Measurements from ENCODE around the gene SPATA13. TPM values are rescaled to one million over a fixed set of nuclear protein-coding genes. Genes with fewer than 3 reads are reported as not detected.
A peak's percentile ranks its signal among the peaks of the same experiment; 100 is the strongest.
"Not testable (repeated sequence)": the region's sequence is repeated elsewhere in the genome, so short reads cannot be mapped to it uniquely, and the experiment has no call there.

The SPATA13 gene
- total and polyA plus RNA-seq, 5 donors from 2014 or later: 80.9 to 115 (median 87.9) TPM

- not testable (repeated sequence) for H3K9me3 Mint-ChIP-seq; H3K9me3 ChIP-seq (ENCODE audit: control insufficient read depth in 2 of 2, low read length in 2 of 2); H3K27me3 Mint-ChIP-seq; H3K4me1 ChIP-seq (ENCODE audit: control insufficient read depth, insufficient read depth, low read length, poor library complexity, severe bottlenecking); DNase-seq; H3K4me3 Mint-ChIP-seq; H3K4me3 ChIP-seq (ENCODE audit: low read depth, low read length); ATAC-seq (ENCODE audit: low read depth in 2 of 2); H3K27ac ChIP-seq (ENCODE audit: insufficient read depth, low read length, poor library complexity, severe bottlenecking); H3K27me3 ChIP-seq (ENCODE audit: control insufficient read depth, insufficient read depth, low read length)
- H3K36me3 ChIP-seq (ENCODE audit: control insufficient read depth, insufficient read depth, low read length): peaks cover 30% of the 10 kb centered on the region
- Mint-ChIP-seq H3K36me3 (peaks cover 13% of the 10 kb centered on the region), H3K27ac (peak within 1 kb of the TSS in 2 of 3 donors; percentile 36 to 60), H3K4me1 (peaks cover 0 to 11% (median 3%) of the 10 kb centered on the region in 4 donors)
Measured at GRCh38 chr13:24309300-24309699, 148.8 kb downstream of the SPATA13 start, which contains the start of gene C1QTNF9. Gene C1QTNF9, plus strand, starts transcription at chr13:24309580. Its CDS starts 6,424 bp downstream, at chr13:24316004.

GRCh38 chr13:24313439-24313838 lies 152.9 kb downstream of the SPATA13 start:
- Mint-ChIP-seq H3K36me3 (no peaks in the 10 kb centered on the region), H3K4me1 (peaks cover 0 to 6% (median 2%) of the 10 kb centered on the region in 4 donors), H3K4me3 (no peak overlapping the region), H3K27me3 (peaks cover 15% of the 10 kb centered on the region), H3K27ac (no peak overlapping the region), H3K9me3 (no peaks in the 10 kb centered on the region)
- Histone ChIP-seq H3K4me3 (ENCODE audit: low read depth, low read length) (no peak overlapping the region), H3K9me3 (ENCODE audit: control insufficient read depth in 2 of 2, low read length in 2 of 2) (no peaks in the 10 kb centered on the region), H3K27ac (ENCODE audit: insufficient read depth, low read length, poor library complexity, severe bottlenecking) (no peak overlapping the region), H3K4me1 (ENCODE audit: control insufficient read depth, insufficient read depth, low read length, poor library complexity, severe bottlenecking) (no peaks in the 10 kb centered on the region), H3K27me3 (ENCODE audit: control insufficient read depth, insufficient read depth, low read length) (no peaks in the 10 kb centered on the region), H3K36me3 (ENCODE audit: control insufficient read depth, insufficient read depth, low read length) (no peaks in the 10 kb centered on the region)
- no peak for ATAC-seq (ENCODE audit: low read depth in 2 of 2)
- no peak for DNase-seq

DNA sequence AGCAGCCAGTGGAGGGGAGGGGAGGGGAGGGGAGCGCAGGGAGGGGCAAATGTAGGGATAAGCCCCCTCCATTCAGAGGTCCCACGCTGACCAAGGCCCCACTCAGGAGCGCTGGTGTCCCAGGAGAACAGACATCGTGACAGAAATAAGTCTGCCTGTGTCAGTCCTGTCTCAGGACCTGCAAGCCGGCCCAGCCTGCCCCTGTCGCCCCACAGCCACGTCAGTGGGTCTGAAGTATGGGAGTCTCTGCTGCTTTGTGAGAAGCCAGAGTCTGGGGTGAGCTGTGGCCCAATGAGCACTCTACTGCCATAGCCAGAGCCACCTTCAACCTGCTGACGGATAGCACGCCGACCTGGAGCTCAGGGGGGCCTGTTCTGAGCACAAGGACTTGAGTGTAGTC lies 157.3 kb downstream of the SPATA13 start:
- H3K4me1 Mint-ChIP-seq; H3K4me3 ChIP-seq (ENCODE audit: low read depth, low read length); H3K9me3 ChIP-seq (ENCODE audit: control insufficient read depth in 2 of 2, low read length in 2 of 2); DNase-seq; H3K36me3 ChIP-seq (ENCODE audit: control insufficient read depth, insufficient read depth, low read length); H3K27ac ChIP-seq (ENCODE audit: insufficient read depth, low read length, poor library complexity, severe bottlenecking); H3K9me3 Mint-ChIP-seq; H3K27me3 ChIP-seq (ENCODE audit: control insufficient read depth, insufficient read depth, low read length); H3K27ac Mint-ChIP-seq; H3K4me3 Mint-ChIP-seq; ATAC-seq (ENCODE audit: low read depth in 2 of 2); H3K4me1 ChIP-seq (ENCODE audit: control insufficient read depth, insufficient read depth, low read length, poor library complexity, severe bottlenecking); H3K36me3 Mint-ChIP-seq: not testable (repeated sequence)
- H3K27me3 Mint-ChIP-seq: peaks cover 26% of the 10 kb centered on the region

GRCh38 chr13:24318878-24319277 lies 158.4 kb downstream of the SPATA13 start:
- not testable (repeated sequence) for H3K36me3 Mint-ChIP-seq; H3K27me3 ChIP-seq (ENCODE audit: control insufficient read depth, insufficient read depth, low read length); H3K27ac Mint-ChIP-seq; H3K4me3 Mint-ChIP-seq; DNase-seq; H3K36me3 ChIP-seq (ENCODE audit: control insufficient read depth, insufficient read depth, low read length); ATAC-seq (ENCODE audit: low read depth in 2 of 2); H3K4me3 ChIP-seq (ENCODE audit: low read depth, low read length); H3K4me1 ChIP-seq (ENCODE audit: control insufficient read depth, insufficient read depth, low read length, poor library complexity, severe bottlenecking); H3K9me3 ChIP-seq (ENCODE audit: control insufficient read depth in 2 of 2, low read length in 2 of 2); H3K9me3 Mint-ChIP-seq; H3K27ac ChIP-seq (ENCODE audit: insufficient read depth, low read length, poor library complexity, severe bottlenecking); H3K4me1 Mint-ChIP-seq
- peaks cover 26% of the 10 kb centered on the region for H3K27me3 Mint-ChIP-seq

GRCh38 chr13:24319641-24320040 lies 159.1 kb downstream of the SPATA13 start:
- H3K4me3 ChIP-seq (ENCODE audit: low read depth, low read length); H3K4me1 Mint-ChIP-seq; H3K27ac ChIP-seq (ENCODE audit: insufficient read depth, low read length, poor library complexity, severe bottlenecking); H3K36me3 ChIP-seq (ENCODE audit: control insufficient read depth, insufficient read depth, low read length); H3K9me3 ChIP-seq (ENCODE audit: control insufficient read depth in 2 of 2, low read length in 2 of 2); H3K4me1 ChIP-seq (ENCODE audit: control insufficient read depth, insufficient read depth, low read length, poor library complexity, severe bottlenecking); H3K4me3 Mint-ChIP-seq; H3K9me3 Mint-ChIP-seq; DNase-seq; H3K27me3 ChIP-seq (ENCODE audit: control insufficient read depth, insufficient read depth, low read length); H3K36me3 Mint-ChIP-seq; ATAC-seq (ENCODE audit: low read depth in 2 of 2): not testable (repeated sequence)
- peak overlapping the region in 1 of 3 donors; percentile 71 for H3K27ac Mint-ChIP-seq
- peaks cover 28% of the 10 kb centered on the region for H3K27me3 Mint-ChIP-seq

GRCh38 chr13:24321416-24321815 lies 160.9 kb downstream of the SPATA13 start:
- not testable (repeated sequence) for H3K36me3 ChIP-seq (ENCODE audit: control insufficient read depth, insufficient read depth, low read length); H3K27ac ChIP-seq (ENCODE audit: insufficient read depth, low read length, poor library complexity, severe bottlenecking); H3K9me3 ChIP-seq (ENCODE audit: control insufficient read depth in 2 of 2, low read length in 2 of 2); H3K4me3 ChIP-seq (ENCODE audit: low read depth, low read length); H3K4me3 Mint-ChIP-seq; H3K4me1 Mint-ChIP-seq; DNase-seq; ATAC-seq (ENCODE audit: low read depth in 2 of 2); H3K36me3 Mint-ChIP-seq; H3K9me3 Mint-ChIP-seq; H3K4me1 ChIP-seq (ENCODE audit: control insufficient read depth, insufficient read depth, low read length, poor library complexity, severe bottlenecking); H3K27ac Mint-ChIP-seq; H3K27me3 ChIP-seq (ENCODE audit: control insufficient read depth, insufficient read depth, low read length)
- H3K27me3 Mint-ChIP-seq: peaks cover 42% of the 10 kb centered on the region

DNA sequence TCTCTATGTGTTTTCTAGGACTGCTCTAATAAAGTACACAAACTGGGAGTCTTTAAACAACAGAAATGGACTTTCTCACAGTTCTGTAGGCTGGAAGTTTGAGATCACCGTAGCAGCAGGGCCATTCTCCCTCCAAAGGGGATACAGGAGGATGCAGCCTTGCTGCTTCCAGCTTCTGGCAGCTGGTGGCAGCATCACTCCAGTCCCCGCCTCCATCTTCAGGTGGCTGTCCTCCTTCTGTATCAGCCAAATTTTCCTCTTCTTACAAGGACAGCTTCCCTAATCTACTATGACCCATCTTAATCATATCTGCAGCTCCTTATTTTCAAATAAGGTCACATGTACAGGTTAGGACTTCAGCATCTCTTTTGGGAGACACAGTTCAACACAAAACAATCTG lies 161.9 kb downstream of the SPATA13 start:
- H3K36me3 Mint-ChIP-seq; H3K27me3 ChIP-seq (ENCODE audit: control insufficient read depth, insufficient read depth, low read length); DNase-seq; H3K9me3 Mint-ChIP-seq; H3K36me3 ChIP-seq (ENCODE audit: control insufficient read depth, insufficient read depth, low read length); H3K27ac Mint-ChIP-seq; H3K27ac ChIP-seq (ENCODE audit: insufficient read depth, low read length, poor library complexity, severe bottlenecking); ATAC-seq (ENCODE audit: low read depth in 2 of 2); H3K4me1 ChIP-seq (ENCODE audit: control insufficient read depth, insufficient read depth, low read length, poor library complexity, severe bottlenecking); H3K9me3 ChIP-seq (ENCODE audit: control insufficient read depth in 2 of 2, low read length in 2 of 2); H3K4me1 Mint-ChIP-seq; H3K4me3 ChIP-seq (ENCODE audit: low read depth, low read length): not testable (repeated sequence)
- H3K27me3 Mint-ChIP-seq: peaks cover 46% of the 10 kb centered on the region
- peak overlapping the region in 1 of 4 donors; percentile 48 for H3K4me3 Mint-ChIP-seq

DNA sequence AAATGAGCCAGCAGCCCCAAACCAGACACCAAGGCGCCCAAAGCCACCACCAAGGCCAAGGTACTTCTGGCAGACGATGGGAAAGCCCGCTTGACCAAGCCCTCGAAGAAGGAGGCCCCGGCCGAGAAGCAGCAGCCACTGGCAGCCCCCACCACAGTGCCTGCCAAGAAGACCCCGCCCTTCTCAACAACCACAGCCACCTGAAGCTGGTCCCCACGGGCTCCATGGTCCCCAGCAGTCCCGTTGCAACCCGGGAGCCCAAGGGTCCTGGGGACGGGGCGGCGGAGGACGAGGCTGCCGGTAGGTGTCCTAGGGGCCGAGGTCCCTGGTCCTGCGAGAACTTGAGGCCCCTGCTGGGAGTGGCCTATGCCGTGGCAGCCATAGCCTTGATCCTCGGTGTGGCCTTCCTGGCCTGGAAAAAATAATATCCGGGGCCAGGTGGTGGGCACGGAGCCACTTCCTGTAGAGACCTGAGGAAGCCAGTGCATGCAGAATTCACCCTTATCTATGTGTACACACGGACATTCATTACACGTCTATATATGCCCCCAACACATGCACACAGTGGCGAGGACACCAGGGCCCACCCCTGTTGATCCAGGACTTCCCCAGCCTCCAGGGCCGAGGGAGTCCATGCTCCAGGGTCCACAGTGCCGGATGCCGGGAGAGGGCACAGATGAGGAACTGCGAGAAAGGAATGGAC lies 162.7 kb downstream of the SPATA13 start:
- Mint-ChIP-seq H3K4me1 (no peaks in the 10 kb centered on the region), H3K9me3 (no peaks in the 10 kb centered on the region), H3K4me3 (peak overlapping the region in 1 of 4 donors; percentile 48), H3K27me3 (peaks cover 52% of the 10 kb centered on the region), H3K36me3 (no peaks in the 10 kb centered on the region), H3K27ac (peak overlapping the region in 1 of 3 donors; percentile 77)
- H3K9me3 ChIP-seq (ENCODE audit: control insufficient read depth in 2 of 2, low read length in 2 of 2): no peaks in the 10 kb centered on the region
- no peak overlapping the region for H3K4me3 ChIP-seq (ENCODE audit: low read depth, low read length)
- ATAC-seq (ENCODE audit: low read depth in 2 of 2) (no peak), DNase-seq (no peak)
- H3K36me3 ChIP-seq (ENCODE audit: control insufficient read depth, insufficient read depth, low read length): no peaks in the 10 kb centered on the region
- H3K27me3 ChIP-seq (ENCODE audit: control insufficient read depth, insufficient read depth, low read length): peaks cover 2% of the 10 kb centered on the region
- no peak overlapping the region for H3K27ac ChIP-seq (ENCODE audit: insufficient read depth, low read length, poor library complexity, severe bottlenecking)
- no peaks in the 10 kb centered on the region for H3K4me1 ChIP-seq (ENCODE audit: control insufficient read depth, insufficient read depth, low read length, poor library complexity, severe bottlenecking)
